Heart left ventricle (tissue), 16 donors: ENCODE data around the gene ACAN. TPM values are rescaled to one million over a fixed set of nuclear protein-coding genes. Genes with fewer than 3 reads are reported as not detected.

Source experiments
- ATAC-seq, 4 donors: fragments of 200-7000 bp; cut with Tn5 transposase; one replicate each; pipeline ENCODE4 v1.9.1; 2020 to 2022; ENCODE audit warnings: moderate library complexity in 4 of 4, mild to moderate bottlenecking in 3 of 4, moderate number of reproducible peaks in 1 of 4
- DNase-seq, 5 donors: peaks; one replicate each; pipeline ENCODE4 v3.0.0-alpha.2; 2020
- H3K27ac ChIP-seq, 12 donors: fragments of 200-600 bp; sonication (generic) in 4 of 12; one replicate each; pipeline versions ENCODE4 v1.5.0 to v1.8.0; 2016 to 2022; ENCODE audit warnings: mild to moderate bottlenecking in 2 of 12
- H3K27me3 ChIP-seq, 9 donors: fragments of 200-600 bp; sonication (generic) in 2 of 9; one replicate each; pipeline versions ENCODE4 v1.5.1 to v1.8.0; 2016 to 2022; ENCODE audit warnings: mild to moderate bottlenecking in 3 of 9
- H3K36me3 ChIP-seq, 9 donors: fragments of 200-600 bp; sonication (generic) in 2 of 9; one replicate each; pipeline versions ENCODE4 v1.5.0 to v1.8.0; 2018 to 2022; ENCODE audit warnings: mild to moderate bottlenecking in 2 of 9
- H3K4me1 ChIP-seq, 12 donors: fragments of 200-600 bp; sonication (generic) in 4 of 12; one replicate each; pipeline versions ENCODE4 v1.5.0 to v1.8.0; 2016 to 2022; ENCODE audit warnings: mild to moderate bottlenecking in 3 of 12
- H3K4me3 ChIP-seq, 12 donors: fragments of 200-600 bp; sonication (generic) in 4 of 12; one replicate each; pipeline versions ENCODE4 v1.5.0 to v1.8.0; 2017 to 2022; ENCODE audit warnings: mild to moderate bottlenecking in 9 of 12, moderate library complexity in 4 of 12
- H3K9me3 ChIP-seq, 12 donors: fragments of 200-600 bp; sonication (generic) in 4 of 12; one replicate each; pipeline versions ENCODE4 v1.5.0 to v1.8.0; 2016 to 2022; ENCODE audit warnings: mild to moderate bottlenecking in 1 of 12
- CTCF ChIP-seq, 12 donors: fragments of 200-600 bp; sonication (generic) in 4 of 12; IDR thresholded peaks; one replicate each; pipeline versions ENCODE4 v1.5.0 to v1.8.0; 2018 to 2022; ENCODE audit warnings: antibody characterized with exemption in 12 of 12, mild to moderate bottlenecking in 5 of 12
- POLR2A ChIP-seq, 2 donors: fragments of 450-650 bp; IDR thresholded peaks; one replicate each; pipeline ENCODE4 v1.6.1; 2017; ENCODE audit warnings: antibody characterized with exemption in 2 of 2, mild to moderate bottlenecking in 2 of 2, moderate library complexity in 2 of 2
- WGBS, 4 donors: extraction: QIAGEN DNeasy Blood & Tissue Kit in 2 of 4; methylation state at CpG; one replicate each; pipeline versions ENCODE4 v1.1.5 to v1.1.7; 2013 to 2018; 5-methylcytosine and 5-hydroxymethylcytosine counted together
- intact Hi-C, 10 donors: fragments of 100-400 bp; cut with DNase I; formaldehyde crosslinking; loops; one replicate each; pipeline versions ENCODE4 v1.11.1 to v1.14.2; 2022
- polyA plus RNA-seq, 2 donors: library from polyadenylated mRNA; stranded (reverse); fragments of 200-250 nt; gene quantifications; one replicate each; pipeline ENCODE4 v1.2.3, GENCODE V29; 2013
- total RNA-seq, 9 donors: library from RNA; depleted of rRNA in 2 of 9; stranded (reverse); fragments of >200 nt in 2 of 9; fragmentation: NEBNext Ultra II Directional in 3 of 9; extraction: Animal tissue kit (Norgen Biotek cat#: 25700) in 3 of 9; gene quantifications; one replicate each; pipeline versions ENCODE4 v1.1.0 to v1.2.4, GENCODE V29; 2016 to 2023
- donor health status: ischemic (EF 13 %, LVEDD 7.1; RV severe dilation, severe dysfunction).
- donor health status: healthy with polysubstance abuse.
- donor health status: DM: no; HTN: yes; CAD: no.
- donor health status: DM: no; HTN: no; CAD: no.
- donor health status: ischemic (EF 25% LVEDD 6.9; RV normal size, moderate dysfunction).
- donor health status: ischemic (EF 25% LVEDD 5.7; RV mildly dilated, moderate dysfunction).
- donor health status: healthy.
- donor health status: DM: yes; HTN: yes; CAD: no.
- donor health status: ischemic (EF 35%, LVEDD 5.7; RV mildly dilated, moderate dysfunction).
- donor health status: nonischemic (EF 11% LVEDD 7.7; RV severe dilation, severe dysfunction).
- donor health status: DM: yes; HTN: yes; CAD: no.
- donor health status: PGD.
- donor health status: ischemic (EF 29% LVEDD 5.4; RV normal size, mild dysfunction).
- donor health status: nonischemic (EF 23%, LVEDD 6.1; RV moderate dilation, normal function).

Gene ACAN
- total and polyA plus RNA-seq, 11 donors, result 0.02 to 1.2 (median 0.17) TPM; not detected in 1

- 66 to 73% (median 69%) methylated on average over 3 of the region's 3 CpGs for WGBS, 4 donors
- H3K4me3 ChIP-seq, result no peak overlapping the region
Measured at GRCh38 chr15:88788036-88788435, 15.2 kb upstream of the ACAN start.

DNA sequence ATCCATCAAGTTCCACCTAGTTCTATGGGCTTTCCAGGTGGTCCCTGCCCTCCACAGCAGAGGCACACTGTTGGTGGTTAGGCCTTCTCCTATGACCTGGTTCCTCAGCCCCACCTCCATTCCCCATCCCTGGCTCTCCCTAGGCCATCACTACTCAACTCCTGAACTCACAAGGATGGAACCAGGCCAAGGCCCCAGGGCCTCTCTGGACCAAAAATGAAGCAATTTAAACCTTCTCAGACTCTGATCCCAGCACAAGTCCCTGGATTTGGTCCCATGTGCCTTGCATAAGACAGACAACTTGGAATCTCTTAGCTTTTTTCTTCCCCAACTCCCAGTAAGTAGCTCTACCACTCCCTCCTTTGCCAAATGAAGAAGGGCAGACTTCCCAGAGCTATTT lies 14.4 kb upstream of the ACAN start:
- Histone ChIP-seq H3K27me3 (peaks cover 0 to 26% (median 8%) of the 10 kb centered on the region in 9 donors), H3K4me1 (no peaks in the 10 kb centered on the region), H3K4me3 (no peak overlapping the region), H3K27ac (no peak overlapping the region), H3K9me3 (peaks cover 0 to 5% (median 0%) of the 10 kb centered on the region in 12 donors), H3K36me3 (no peaks in the 10 kb centered on the region)
- intact Hi-C loops, result no loop called here
- TF ChIP-seq POLR2A (IDR thresholded peaks at IDR 0.05) (no peak), CTCF (IDR thresholded peaks at IDR 0.05) (no peak)
- ATAC-seq, result no peak
- DNase-seq, result no peak

More at GRCh38 chr15:88788036-88788435, 15.2 kb upstream of the ACAN start:
- Histone ChIP-seq H3K9me3 (peaks cover 0 to 5% (median 0%) of the 10 kb centered on the region in 12 donors), H3K27ac (no peak overlapping the region), H3K36me3 (no peaks in the 10 kb centered on the region), H3K4me1 (no peaks in the 10 kb centered on the region), H3K27me3 (peaks cover 0 to 18% (median 6%) of the 10 kb centered on the region in 9 donors)
- DNase-seq, result no peak
- ATAC-seq, result no peak
- TF ChIP-seq POLR2A (IDR thresholded peaks at IDR 0.05) (no peak), CTCF (IDR thresholded peaks at IDR 0.05) (no peak)
- intact Hi-C loops, result no loop called here

DNA sequence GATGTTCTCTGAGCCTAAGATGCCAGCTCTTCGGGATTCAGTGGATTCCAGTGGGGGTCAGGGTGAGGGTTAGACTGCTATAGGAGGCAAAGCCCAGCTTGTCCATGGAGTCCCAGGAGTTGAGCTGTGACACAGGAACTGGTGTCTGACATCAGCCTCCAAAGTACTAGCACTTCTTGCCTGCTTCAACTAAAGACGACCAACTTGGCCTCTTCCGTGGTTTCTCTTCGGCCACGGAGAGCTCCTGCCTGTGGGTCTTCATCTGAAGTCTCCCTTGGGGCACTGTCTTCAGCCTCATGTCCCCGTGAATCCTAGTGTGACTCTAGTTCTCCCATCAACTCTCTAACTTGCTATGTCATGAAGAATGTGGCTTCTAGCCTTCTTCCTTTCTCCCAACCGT lies 12.8 kb upstream of the ACAN start:
- H3K9me3 ChIP-seq, result peaks cover 0 to 5% (median 0%) of the 10 kb centered on the region in 12 donors
- no peaks in the 10 kb centered on the region for H3K36me3 ChIP-seq
- intact Hi-C loops, result loop anchor here in 1 of 10 donors (10.0 kb wide), 1 partner anchor 56 kb away; no protein-coding TSS in a partner anchor
- peaks cover 0 to 40% (median 8%) of the 10 kb centered on the region in 9 donors for H3K27me3 ChIP-seq
- no peak overlapping the region for H3K27ac ChIP-seq
- H3K4me3 ChIP-seq, result no peak overlapping the region
- ATAC-seq (no peak), DNase-seq (no peak)
- WGBS, 4 donors, result 83 to 90% (median 87%) methylated on average over 7 of the region's 7 CpGs
- TF ChIP-seq CTCF (IDR thresholded peaks at IDR 0.05) (no peak), POLR2A (IDR thresholded peaks at IDR 0.05) (no peak)
- H3K4me1 ChIP-seq, result no peaks in the 10 kb centered on the region

- DNase-seq, result no peak
- Histone ChIP-seq H3K4me3 (no peak overlapping the region), H3K9me3 (peaks cover 0 to 5% (median 0%) of the 10 kb centered on the region in 12 donors), H3K36me3 (no peaks in the 10 kb centered on the region), H3K27me3 (peaks cover 0 to 52% (median 19%) of the 10 kb centered on the region in 9 donors), H3K27ac (no peak overlapping the region), H3K4me1 (no peaks in the 10 kb centered on the region)
- ATAC-seq, result no peak
- 69 to 94% (median 86%) methylated on average over 1 of the region's 1 CpG for WGBS, 4 donors
- TF ChIP-seq POLR2A (IDR thresholded peaks at IDR 0.05), result no peak
- no peak for TF ChIP-seq CTCF (IDR thresholded peaks at IDR 0.05)
- intact Hi-C loops, result loop anchor here in 1 of 10 donors (10.0 kb wide), 1 partner anchor 57 kb away; no protein-coding TSS in a partner anchor
Measured at GRCh38 chr15:88791637-88792036, 11.6 kb upstream of the ACAN start.
